Smooth muscle cell (in vitro differentiated cells): Measurements from ENCODE around the gene HPS4. TPM values are rescaled to one million over a fixed set of nuclear protein-coding genes. Genes with fewer than 3 reads are reported as not detected.

ENCODE experiments used
- DNase-seq: peaks from one replicate; lab custom pipeline; 2025; ENCODE audit not compliant: unreplicated experiment; lab: John Stamatoyannopoulos, UW
- H2AFZ ChIP-seq: fragments of 200-600 bp; sonication (generic); 2 replicates; pipeline ENCODE4 v1.6.0; 2016; ENCODE audit warnings: antibody characterized with exemption, low read depth, mild to moderate bottlenecking
- H3F3A ChIP-seq: fragments of 200-600 bp; sonication (generic); 2 replicates; pipeline ENCODE4 v1.6.0; 2017; ENCODE audit warnings: antibody characterized with exemption, low read depth
- H3K27ac ChIP-seq: fragments of 200-600 bp; sonication (generic); 2 replicates; pipeline ENCODE4 v1.5.1; 2016; ENCODE audit warnings: low read depth, mild to moderate bottlenecking
- H3K27me3 ChIP-seq: fragments of 200-600 bp; sonication (generic); 2 replicates; pipeline ENCODE4 v1.6.1; 2016; ENCODE audit warnings: low read depth, mild to moderate bottlenecking
- H3K36me3 ChIP-seq: fragments of 200-600 bp; sonication (generic); 2 replicates; pipeline ENCODE4 v1.5.1; 2016; ENCODE audit warnings: low read depth
- H3K4me1 ChIP-seq: fragments of 200-600 bp; sonication (generic); 2 replicates; pipeline ENCODE4 v1.5.1; 2016; ENCODE audit warnings: low read depth
- H3K4me2 ChIP-seq: fragments of 200-600 bp; sonication (generic); 2 replicates; pipeline ENCODE4 v1.6.0; 2016; ENCODE audit warnings: mild to moderate bottlenecking
- H3K4me3 ChIP-seq: fragments of 200-600 bp; sonication (generic); 2 replicates; pipeline ENCODE4 v1.5.1; 2016; ENCODE audit warnings: mild to moderate bottlenecking
- H3K79me2 ChIP-seq: fragments of 200-600 bp; sonication (generic); 2 replicates; pipeline ENCODE4 v1.6.0; 2016; ENCODE audit warnings: low read depth, mild to moderate bottlenecking
- H3K9ac ChIP-seq: fragments of 200-600 bp; sonication (generic); 2 replicates; pipeline ENCODE4 v1.6.0; 2016; ENCODE audit warnings: low read depth
- H3K9me3 ChIP-seq: fragments of 200-600 bp; sonication (generic); replicated peaks from 2 replicates; pipeline ENCODE4 v1.5.1; 2016; ENCODE audit warnings: low read depth
- H4K20me1 ChIP-seq: fragments of 200-600 bp; sonication (generic); 2 replicates; pipeline ENCODE4 v1.6.0; 2016; ENCODE audit warnings: low read depth
- WGBS: methylation state at CpG from one replicate; pipeline ENCODE4 v1.1.7; 2016; ENCODE audit warnings: low lambda C conversion rate; 5-methylcytosine and 5-hydroxymethylcytosine counted together
- polyA plus RNA-seq: library from polyadenylated mRNA; unstranded; fragments of >200 nt; fragmentation: Nextera tagmentation; extraction: Ambion mirVana; gene quantifications from 2 replicates; pipeline ENCODE4 v1.2.1, GENCODE V29; 2016
- total RNA-seq: library from RNA; depleted of rRNA; stranded (reverse); fragments of >200 nt; gene quantifications from 2 replicates; pipeline ENCODE4 v1.2.3, GENCODE V29; 2014
- TF ChIP-seq, protein P1 (sequence below): fragments of 200-600 bp; sonication (generic); IDR thresholded peaks from 2 replicates; pipeline ENCODE4 v1.5.1; 2017; ENCODE audit warnings: borderline replicate concordance, mild to moderate bottlenecking, antibody characterized with exemption; ENCODE audit not compliant: insufficient read depth, poor library complexity, severe bottlenecking

The HPS4 gene
- total and polyA plus RNA-seq, 2 experiments from 2014 or later, result 18.2 to 46.3 TPM

DNA sequence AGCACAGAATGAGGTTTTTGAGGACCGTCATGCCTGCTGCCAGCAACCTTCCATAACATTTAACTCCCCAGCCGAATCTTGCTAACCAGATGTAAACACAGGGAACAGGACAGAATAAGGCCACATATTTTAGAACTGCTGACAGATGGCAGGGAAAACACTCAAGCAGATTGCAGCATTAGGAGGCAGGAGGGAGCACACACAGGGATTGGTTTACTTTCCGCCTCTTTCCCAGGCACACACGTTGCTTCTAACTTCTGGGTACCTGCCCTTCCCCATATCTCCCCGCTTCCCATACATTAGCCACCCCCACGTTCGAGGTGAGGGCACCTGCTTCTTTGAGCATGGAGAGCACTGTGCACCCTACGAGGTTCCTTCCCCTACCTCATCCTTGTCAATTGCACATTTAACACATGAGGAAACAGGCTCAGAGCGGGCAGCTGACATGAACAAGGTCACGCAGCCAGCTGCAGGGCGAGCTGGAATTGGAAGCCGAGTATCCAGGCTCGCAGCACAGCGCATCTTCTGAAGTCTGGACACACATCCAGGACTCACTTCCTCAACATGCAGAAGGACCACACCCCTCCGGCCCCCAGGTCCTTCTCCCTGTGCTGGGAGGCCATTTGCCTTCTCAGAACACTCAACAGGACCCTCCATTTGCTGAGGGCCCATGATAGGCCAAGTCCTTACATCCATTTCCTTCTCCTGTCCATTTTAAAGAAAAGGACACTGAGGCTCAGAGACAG is 35.8 kb downstream of the HPS4 start:
- no peaks in the 10 kb centered on the region for H3K27me3 ChIP-seq
- H2AFZ ChIP-seq, result no peak overlapping the region
- H4K20me1 ChIP-seq, result no peaks in the 10 kb centered on the region
- no peak overlapping the region for H3K27ac ChIP-seq
- TF ChIP-seq, protein P1, sequence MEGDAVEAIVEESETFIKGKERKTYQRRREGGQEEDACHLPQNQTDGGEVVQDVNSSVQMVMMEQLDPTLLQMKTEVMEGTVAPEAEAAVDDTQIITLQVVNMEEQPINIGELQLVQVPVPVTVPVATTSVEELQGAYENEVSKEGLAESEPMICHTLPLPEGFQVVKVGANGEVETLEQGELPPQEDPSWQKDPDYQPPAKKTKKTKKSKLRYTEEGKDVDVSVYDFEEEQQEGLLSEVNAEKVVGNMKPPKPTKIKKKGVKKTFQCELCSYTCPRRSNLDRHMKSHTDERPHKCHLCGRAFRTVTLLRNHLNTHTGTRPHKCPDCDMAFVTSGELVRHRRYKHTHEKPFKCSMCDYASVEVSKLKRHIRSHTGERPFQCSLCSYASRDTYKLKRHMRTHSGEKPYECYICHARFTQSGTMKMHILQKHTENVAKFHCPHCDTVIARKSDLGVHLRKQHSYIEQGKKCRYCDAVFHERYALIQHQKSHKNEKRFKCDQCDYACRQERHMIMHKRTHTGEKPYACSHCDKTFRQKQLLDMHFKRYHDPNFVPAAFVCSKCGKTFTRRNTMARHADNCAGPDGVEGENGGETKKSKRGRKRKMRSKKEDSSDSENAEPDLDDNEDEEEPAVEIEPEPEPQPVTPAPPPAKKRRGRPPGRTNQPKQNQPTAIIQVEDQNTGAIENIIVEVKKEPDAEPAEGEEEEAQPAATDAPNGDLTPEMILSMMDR, result no peak
- no peak for DNase-seq
- no peaks in the 10 kb centered on the region for H3K4me1 ChIP-seq
- H3K4me3 ChIP-seq, result no peak overlapping the region
- no peak overlapping the region for H3K4me2 ChIP-seq
- no peak overlapping the region for H3K9ac ChIP-seq
- H3K79me2 ChIP-seq, result no peaks in the 10 kb centered on the region
- H3K36me3 ChIP-seq, result no peaks in the 10 kb centered on the region
- H3F3A ChIP-seq, result no peaks in the 10 kb centered on the region
- H3K9me3 ChIP-seq, result no peaks in the 10 kb centered on the region
- WGBS, result 85% methylated on average over 15 of the region's 15 CpGs

DNA sequence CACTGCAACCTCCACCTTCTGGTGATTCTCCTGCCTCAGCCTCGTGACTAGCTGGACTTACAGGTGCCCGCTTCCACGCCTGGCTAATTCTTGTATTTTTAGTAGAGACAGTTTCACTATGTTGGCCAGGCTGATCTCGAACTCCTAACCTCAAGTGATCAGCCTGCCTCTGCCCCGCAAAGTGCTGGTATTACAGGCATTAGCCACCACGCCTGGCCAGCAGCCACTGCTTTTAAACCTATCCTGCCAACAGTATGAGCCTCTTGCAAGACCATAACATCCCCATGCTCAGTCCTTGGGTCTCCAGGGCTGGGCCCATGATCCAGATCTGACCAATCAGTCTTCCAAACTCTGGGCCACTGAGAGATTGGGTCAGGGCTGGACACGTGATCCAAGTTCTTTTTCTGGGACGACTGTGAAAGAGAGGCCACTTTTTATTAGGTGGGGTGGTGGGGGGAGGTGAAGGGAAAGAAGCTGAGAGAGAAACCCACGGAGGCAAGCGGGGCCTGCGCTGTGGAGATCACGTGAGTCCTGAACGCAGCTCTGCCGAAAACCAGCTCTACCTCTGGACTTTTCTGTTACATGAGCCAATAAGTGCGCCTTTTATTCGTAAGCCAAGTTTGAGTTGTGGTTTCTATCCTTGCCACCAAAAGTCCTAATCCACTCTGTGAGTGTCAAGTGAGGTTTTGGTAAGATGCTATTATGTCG is 36.6 kb downstream of the HPS4 start:
- no peak for DNase-seq
- Histone ChIP-seq H3K4me3 (no peak overlapping the region), H3K9ac (no peak overlapping the region), H3K9me3 (no peaks in the 10 kb centered on the region), H3K79me2 (no peaks in the 10 kb centered on the region), H2AFZ (no peak overlapping the region), H4K20me1 (no peaks in the 10 kb centered on the region), H3K4me1 (no peaks in the 10 kb centered on the region), H3K27ac (no peak overlapping the region), H3K36me3 (no peaks in the 10 kb centered on the region), H3F3A (no peaks in the 10 kb centered on the region), H3K27me3 (no peaks in the 10 kb centered on the region), H3K4me2 (no peak overlapping the region)
- WGBS, result 95% methylated on average over 17 of the region's 17 CpGs
- TF ChIP-seq, protein P1, result no peak

DNA sequence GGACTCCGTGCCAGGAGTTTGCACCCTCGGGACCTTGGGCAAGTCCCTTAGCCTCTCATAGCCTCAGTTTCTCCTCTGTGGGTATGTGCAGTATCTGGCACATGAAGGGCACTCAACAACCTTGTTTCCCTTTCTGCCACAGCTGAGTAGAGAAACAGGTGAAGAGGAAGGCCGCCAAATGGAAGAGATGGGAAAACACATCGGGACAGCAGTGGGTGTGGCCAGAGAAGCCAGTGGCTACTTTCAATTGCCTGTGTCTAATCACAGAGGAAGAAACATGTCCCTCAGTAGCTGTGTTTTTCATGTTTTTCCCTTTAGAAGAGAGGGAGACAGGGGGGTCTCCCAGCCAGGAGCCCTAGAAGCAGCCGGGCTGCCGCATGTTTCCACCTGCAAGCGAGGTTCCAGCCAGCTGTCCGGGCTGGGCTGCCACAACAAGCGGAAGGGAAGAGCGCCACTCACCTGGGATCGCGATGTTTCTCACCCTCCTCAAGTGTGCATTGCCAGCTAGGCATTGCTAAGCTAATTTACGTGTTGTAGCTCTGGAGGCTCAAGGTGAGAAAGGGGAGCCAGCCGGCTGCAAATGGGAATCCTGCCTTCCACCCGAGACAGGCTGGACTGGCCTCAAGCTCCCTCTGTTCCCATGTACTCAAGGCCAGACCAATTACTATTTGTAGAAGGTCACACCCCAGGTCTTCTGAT is 37.9 kb downstream of the HPS4 start:
- H3K36me3 ChIP-seq, result no peaks in the 10 kb centered on the region
- WGBS, result 88% methylated on average over 15 of the region's 15 CpGs
- H3K9ac ChIP-seq, result no peak overlapping the region
- no peak for DNase-seq
- no peaks in the 10 kb centered on the region for H4K20me1 ChIP-seq
- no peaks in the 10 kb centered on the region for H3F3A ChIP-seq
- H3K79me2 ChIP-seq, result no peaks in the 10 kb centered on the region
- no peak overlapping the region for H3K4me2 ChIP-seq
- H3K4me1 ChIP-seq, result no peaks in the 10 kb centered on the region
- no peak overlapping the region for H3K4me3 ChIP-seq
- H2AFZ ChIP-seq, result no peak overlapping the region
- H3K9me3 ChIP-seq, result no peaks in the 10 kb centered on the region
- TF ChIP-seq, protein P1, result no peak
- H3K27me3 ChIP-seq, result no peaks in the 10 kb centered on the region
- H3K27ac ChIP-seq, result no peak overlapping the region
